K562 (cell line): Measurements from ENCODE around the gene PSMB8. TPM values are rescaled to one million over a fixed set of nuclear protein-coding genes. Genes with fewer than 3 reads are reported as not detected.

Source experiments
- EP400 ChIP-seq: fragments of 450-650 bp; IDR thresholded peaks from 2 replicates; pipeline ENCODE4 v1.6.1; 2017; ENCODE audit warnings: antibody characterized with exemption, mild to moderate bottlenecking, moderate library complexity
- HDAC3 ChIP-seq: fragments of 450-650 bp; IDR thresholded peaks from 2 replicates; pipeline ENCODE4 v1.6.1; 2018; ENCODE audit warnings: borderline replicate concordance, mild to moderate bottlenecking, moderate library complexity; ENCODE audit not compliant: partially characterized antibody
- HNRNPH1 ChIP-seq: fragments of 200-400 bp; formaldehyde crosslinking; optimal IDR thresholded peaks from 2 replicates; pipeline ENCODE3; 2017; ENCODE audit warnings: low read depth, mild to moderate bottlenecking, low read length, moderate library complexity
- ID3 ChIP-seq, 2 experiments: fragments of 250-450 bp in 1 of 2; fragments of 450-650 bp in 1 of 2; sonication (Bioruptor Pico) in 1 of 2; IDR thresholded peaks; 2 replicates each; pipeline versions ENCODE4 v1.6.1 to v1.8.0; 2016 to 2021; ENCODE audit warnings: mild to moderate bottlenecking in 2 of 2, moderate library complexity in 2 of 2, missing compliant biosample characterization in 1 of 2, missing genetic modification characterization in 1 of 2
- NR2C2 ChIP-seq, 2 experiments: fragments of 200-800 bp in 1 of 2; sonication (Bioruptor generic) in 1 of 2; sonication (generic) in 1 of 2; formaldehyde crosslinking in 1 of 2; IDR thresholded peaks; 2 replicates each; pipeline versions ENCODE4 v1.6.1 to v1.8.0; 2016 to 2022; ENCODE audit warnings: mild to moderate bottlenecking in 1 of 2, missing compliant biosample characterization in 1 of 2, missing genetic modification characterization in 1 of 2, missing genetic modification reagents in 1 of 2
- SETDB1 ChIP-seq: IDR thresholded peaks from one replicate; pipeline ENCODE4 v1.6.1; 2012; ENCODE audit warnings: low read length, control low read depth, inconsistent platforms
- SLC30A9 ChIP-seq: fragments of 250-450 bp; sonication (Bioruptor Pico); IDR thresholded peaks from 2 replicates; pipeline ENCODE4 v1.8.0; 2022; ENCODE audit warnings: mild to moderate bottlenecking, moderate library complexity
- SMARCB1 ChIP-seq: IDR thresholded peaks from 2 replicates; pipeline ENCODE4 v1.6.1; 2011; ENCODE audit warnings: improper control_type of control experiment, low read depth; ENCODE audit not compliant: insufficient read length
- SNAPC5 ChIP-seq: fragments of 250-450 bp; sonication (Bioruptor Pico); IDR thresholded peaks from 2 replicates; pipeline ENCODE4 v1.8.0; 2021; ENCODE audit warnings: moderate library complexity, mild to moderate bottlenecking, inconsistent platforms
- SPI1 ChIP-seq: IDR thresholded peaks from 2 replicates; pipeline ENCODE4 v1.6.1; 2011; ENCODE audit warnings: low read depth, low read length, control low read depth, borderline replicate concordance
- STAG1 ChIP-seq: sonication (generic); formaldehyde crosslinking; IDR thresholded peaks from 2 replicates; pipeline ENCODE4 v1.5.0; 2020; ENCODE audit warnings: missing genetic modification reagents, borderline replicate concordance
- ZFP36 ChIP-seq: fragments of 150-350 bp; IDR thresholded peaks from 2 replicates; pipeline ENCODE4 v1.6.1; 2018; ENCODE audit warnings: low read length, low read depth; ENCODE audit not compliant: partially characterized antibody
- ZKSCAN1 ChIP-seq: fragments of 150-350 bp; IDR thresholded peaks from 2 replicates; pipeline ENCODE4 v1.6.1; 2016; ENCODE audit warnings: low read depth, low read length
- ZNF274 ChIP-seq: IDR thresholded peaks from 2 replicates; pipeline ENCODE4 v1.6.1; 2011; ENCODE audit warnings: low read depth, mild to moderate bottlenecking, low read length, moderate library complexity, borderline replicate concordance
- polyA plus RNA-seq, 8 experiments: library from polyadenylated mRNA; depleted of rRNA in 4 of 8; stranded (reverse) in 5 of 8; unstranded in 3 of 8; fragments of >200 nt; fragmentation: Nextera tagmentation in 2 of 8; fragmentation: Illumina TruSeq in 1 of 8; extraction: Ambion mirVana in 2 of 8; extraction: Trizol in 1 of 8; gene quantifications; 2 replicates each; pipeline versions ENCODE4 v1.2.1 to v1.2.3, GENCODE V29; 2011 to 2014; ENCODE audit warnings: inconsistent platforms in 1 of 8, missing spikeins in 1 of 8
- total RNA-seq, 7 experiments: library from RNA; depleted of rRNA in 6 of 7; stranded (reverse); fragments of >200 nt in 6 of 7; fragmentation: Illumina TruSeq in 2 of 7; extraction: Trizol in 2 of 7; gene quantifications; 2 replicates each; pipeline versions ENCODE4 v1.2.1 to v1.2.3, GENCODE V29; 2011 to 2021; ENCODE audit warnings: low replicate concordance in 1 of 7
- TF ChIP-seq, protein P1 (sequence below), 3 experiments: IDR thresholded peaks in 2 of 3; conservative IDR thresholded peaks in 1 of 3; 2 replicates each; pipeline ENCODE4 v1.5.1; 2011 to 2012; ENCODE audit warnings: low read length in 3 of 3, mild to moderate bottlenecking in 3 of 3, control low read depth in 2 of 3, improper control_type of control experiment in 1 of 3, inconsistent platforms in 1 of 3, low read depth in 1 of 3, mixed read lengths in 1 of 3, moderate library complexity in 1 of 3; ENCODE audit not compliant: insufficient read depth in 2 of 3

The PSMB8 gene
- total and polyA plus RNA-seq, 9 of the 15 experiments (the other 6 are each of a cell fraction or from before 2014, with no cell fraction given) = 0.71 to 4.0 (median 2.4) TPM

- TF ChIP-seq, protein P1, sequence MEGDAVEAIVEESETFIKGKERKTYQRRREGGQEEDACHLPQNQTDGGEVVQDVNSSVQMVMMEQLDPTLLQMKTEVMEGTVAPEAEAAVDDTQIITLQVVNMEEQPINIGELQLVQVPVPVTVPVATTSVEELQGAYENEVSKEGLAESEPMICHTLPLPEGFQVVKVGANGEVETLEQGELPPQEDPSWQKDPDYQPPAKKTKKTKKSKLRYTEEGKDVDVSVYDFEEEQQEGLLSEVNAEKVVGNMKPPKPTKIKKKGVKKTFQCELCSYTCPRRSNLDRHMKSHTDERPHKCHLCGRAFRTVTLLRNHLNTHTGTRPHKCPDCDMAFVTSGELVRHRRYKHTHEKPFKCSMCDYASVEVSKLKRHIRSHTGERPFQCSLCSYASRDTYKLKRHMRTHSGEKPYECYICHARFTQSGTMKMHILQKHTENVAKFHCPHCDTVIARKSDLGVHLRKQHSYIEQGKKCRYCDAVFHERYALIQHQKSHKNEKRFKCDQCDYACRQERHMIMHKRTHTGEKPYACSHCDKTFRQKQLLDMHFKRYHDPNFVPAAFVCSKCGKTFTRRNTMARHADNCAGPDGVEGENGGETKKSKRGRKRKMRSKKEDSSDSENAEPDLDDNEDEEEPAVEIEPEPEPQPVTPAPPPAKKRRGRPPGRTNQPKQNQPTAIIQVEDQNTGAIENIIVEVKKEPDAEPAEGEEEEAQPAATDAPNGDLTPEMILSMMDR (IDR thresholded peaks at IDR 0.05 in 2 of 3, conservative IDR thresholded peaks at IDR 0.05 in 1 of 3; ENCODE audit: insufficient read depth in 2 of 3, low read depth in 1 of 3, low read length in 3 of 3) = no peak
- no peak for TF ChIP-seq EP400
- no peak for TF ChIP-seq SMARCB1
- no peak for TF ChIP-seq SETDB1
- TF ChIP-seq SLC30A9 (CRISPR knock-in tag) = no peak
- TF ChIP-seq SPI1 = no peak
- TF ChIP-seq STAG1 (CRISPR knock-in tag) = no peak
- TF ChIP-seq SNAPC5 (CRISPR knock-in tag) = no peak
- no peak for TF ChIP-seq HDAC3
- TF ChIP-seq ID3 (CRISPR knock-in tag; IDR thresholded peaks at IDR 0.05) = no peak
- TF ChIP-seq ID3 (tag; IDR thresholded peaks at IDR 0.05) = no peak
- no peak for TF ChIP-seq NR2C2 (CRISPR knock-in tag; IDR thresholded peaks at IDR 0.05)
- no peak for TF ChIP-seq NR2C2 (tag; IDR thresholded peaks at IDR 0.05)
- no peak for TF ChIP-seq ZNF274
- no peak for TF ChIP-seq HNRNPH1
- no peak for TF ChIP-seq ZFP36
- no peak for TF ChIP-seq ZKSCAN1
- TF ChIP-seq, all 486 proteins: peak for 0
These were observed 4.5 kb downstream of the PSMB8 start (continued) for GRCh38 chr6:32839356-32839755.
